DND-41 (cell line): ENCODE results near the gene PRIMA1.

Experiments used
- ATAC-seq: fragments of 200-7000 bp; cut with Tn5 transposase; 3 replicates; pipeline ENCODE4 v1.9.1; 2021; ENCODE audit warnings: low read depth; ENCODE audit not compliant: insufficient read depth
- DNase-seq: peaks from one replicate; pipeline ENCODE4 v3.0.0-alpha.2; 2020
- H2AFZ ChIP-seq: 2 replicates; pipeline ENCODE4 v1.6.0; 2012; ENCODE audit warnings: low read depth, low read length
- H3K27ac ChIP-seq: 2 replicates; pipeline ENCODE4 v1.5.1; 2012; ENCODE audit warnings: low read length, inconsistent platforms
- H3K27me3 ChIP-seq: fragments of 200-600 bp; sonication (generic); 2 replicates; pipeline ENCODE4 v1.6.0; 2012; ENCODE audit warnings: low read length, mild to moderate bottlenecking, inconsistent platforms; ENCODE audit not compliant: insufficient read depth, poor library complexity
- H3K36me3 ChIP-seq: 2 replicates; pipeline ENCODE4 v1.5.1; 2012; ENCODE audit warnings: low read length, inconsistent platforms; ENCODE audit not compliant: insufficient read depth
- H3K4me1 ChIP-seq: 2 replicates; pipeline ENCODE4 v1.5.1; 2012; ENCODE audit warnings: mild to moderate bottlenecking, low read length; ENCODE audit not compliant: insufficient read depth
- H3K4me2 ChIP-seq: 2 replicates; pipeline ENCODE4 v1.6.0; 2012; ENCODE audit warnings: mild to moderate bottlenecking, moderate library complexity, low read length, inconsistent platforms; ENCODE audit not compliant: insufficient read depth
- H3K4me3 ChIP-seq, 2 experiments: fragments of 200-600 bp in 1 of 2; shearing (Covaris generic) in 1 of 2; 2 replicates each; pipeline ENCODE4 v1.5.1; 2012 to 2016; ENCODE audit warnings: inconsistent platforms in 2 of 2, low read length in 2 of 2, mild to moderate bottlenecking in 2 of 2, low read depth in 1 of 2, moderate library complexity in 1 of 2
- H3K79me2 ChIP-seq: 2 replicates; pipeline ENCODE4 v1.6.0; 2012; ENCODE audit warnings: low read length, inconsistent platforms; ENCODE audit not compliant: insufficient read depth
- H3K9ac ChIP-seq: 2 replicates; pipeline ENCODE4 v1.6.0; 2012; ENCODE audit warnings: low read depth, mild to moderate bottlenecking, inconsistent platforms, low read length, moderate library complexity
- H3K9me3 ChIP-seq: 2 replicates; pipeline ENCODE4 v1.5.1; 2012; ENCODE audit warnings: low read length, moderate library complexity, mild to moderate bottlenecking, inconsistent platforms; ENCODE audit not compliant: insufficient read depth, severe bottlenecking
- H4K20me1 ChIP-seq: 2 replicates; pipeline ENCODE4 v1.6.0; 2012; ENCODE audit warnings: low read length; ENCODE audit not compliant: insufficient read depth
- CTCF ChIP-seq: IDR thresholded peaks from 2 replicates; pipeline ENCODE4 v1.5.1; 2012; ENCODE audit warnings: borderline replicate concordance, low read length, moderate library complexity, mild to moderate bottlenecking; ENCODE audit not compliant: poor library complexity, severe bottlenecking; ENCODE audit errors: extremely low read depth
- EZH2 ChIP-seq: IDR thresholded peaks from 3 replicates; pipeline ENCODE4 v1.6.1; 2012; ENCODE audit warnings: borderline replicate concordance, low read depth, mild to moderate bottlenecking, moderate library complexity, low read length, inconsistent platforms; ENCODE audit not compliant: severe bottlenecking

Gene PRIMA1

GRCh38 chr14:93727917-93728650 is 60.2 kb downstream of the PRIMA1 start:
- H3K36me3 ChIP-seq: no peaks in the 10 kb centered on the region
- no peaks in the 10 kb centered on the region for H3K9me3 ChIP-seq

GRCh38 chr14:93727039-93727740 is 61.1 kb downstream of the PRIMA1 start:
- DNase-seq (no peak), ATAC-seq (no peak)
- H4K20me1 ChIP-seq: no peaks in the 10 kb centered on the region
- H3K9me3 ChIP-seq: no peaks in the 10 kb centered on the region
- H2AFZ ChIP-seq: no peak overlapping the region
- no peaks in the 10 kb centered on the region for H3K4me1 ChIP-seq
- no peaks in the 10 kb centered on the region for H3K36me3 ChIP-seq
- H3K27ac ChIP-seq: no peak overlapping the region
- H3K9ac ChIP-seq: no peak overlapping the region
- H3K4me2 ChIP-seq: no peak overlapping the region
- TF ChIP-seq EZH2 (no peak), CTCF (no peak)
- no peaks in the 10 kb centered on the region for H3K79me2 ChIP-seq
- no peaks in the 10 kb centered on the region for H3K27me3 ChIP-seq
- no peak overlapping the region for H3K4me3 ChIP-seq

More at GRCh38 chr14:93727917-93728650, 60.2 kb downstream of the PRIMA1 start:
- H3K79me2 ChIP-seq: no peaks in the 10 kb centered on the region
- no peak overlapping the region for H2AFZ ChIP-seq
- H3K4me3 ChIP-seq: no peak overlapping the region
- TF ChIP-seq CTCF (no peak), EZH2 (no peak)
- no peak overlapping the region for H3K4me2 ChIP-seq
- H3K27me3 ChIP-seq: no peaks in the 10 kb centered on the region
- DNase-seq (no peak), ATAC-seq (no peak)
- no peaks in the 10 kb centered on the region for H3K4me1 ChIP-seq
- H4K20me1 ChIP-seq: no peaks in the 10 kb centered on the region
- no peak overlapping the region for H3K9ac ChIP-seq
- H3K27ac ChIP-seq: no peak overlapping the region

- H3K4me2 ChIP-seq: no peak overlapping the region
- H3K9me3 ChIP-seq: no peaks in the 10 kb centered on the region
- ATAC-seq (no peak), DNase-seq (no peak)
- no peaks in the 10 kb centered on the region for H3K4me1 ChIP-seq
- no peaks in the 10 kb centered on the region for H3K36me3 ChIP-seq
- H3K27me3 ChIP-seq: no peaks in the 10 kb centered on the region
- no peak for TF ChIP-seq EZH2
- TF ChIP-seq CTCF: no peak
- H2AFZ ChIP-seq: no peak overlapping the region
- no peaks in the 10 kb centered on the region for H3K79me2 ChIP-seq
- H3K4me3 ChIP-seq: no peak overlapping the region
- no peaks in the 10 kb centered on the region for H4K20me1 ChIP-seq
- no peak overlapping the region for H3K9ac ChIP-seq
- no peak overlapping the region for H3K27ac ChIP-seq
Observed at GRCh38 chr14:93725993-93726392, 62.3 kb downstream of the PRIMA1 start.
